Measurements from ENCODE around the gene OCA2. TPM values are rescaled to one million over a fixed set of nuclear protein-coding genes. Genes with fewer than 3 reads are reported as not detected.
"Not testable (repeated sequence)": the region's sequence is repeated elsewhere in the genome, so short reads cannot be mapped to it uniquely, and the experiment has no call there.

OCA2 gene
- total and polyA plus RNA-seq, 10 donors, result 0.39 to 3.0 (median 1.0) TPM

DNA sequence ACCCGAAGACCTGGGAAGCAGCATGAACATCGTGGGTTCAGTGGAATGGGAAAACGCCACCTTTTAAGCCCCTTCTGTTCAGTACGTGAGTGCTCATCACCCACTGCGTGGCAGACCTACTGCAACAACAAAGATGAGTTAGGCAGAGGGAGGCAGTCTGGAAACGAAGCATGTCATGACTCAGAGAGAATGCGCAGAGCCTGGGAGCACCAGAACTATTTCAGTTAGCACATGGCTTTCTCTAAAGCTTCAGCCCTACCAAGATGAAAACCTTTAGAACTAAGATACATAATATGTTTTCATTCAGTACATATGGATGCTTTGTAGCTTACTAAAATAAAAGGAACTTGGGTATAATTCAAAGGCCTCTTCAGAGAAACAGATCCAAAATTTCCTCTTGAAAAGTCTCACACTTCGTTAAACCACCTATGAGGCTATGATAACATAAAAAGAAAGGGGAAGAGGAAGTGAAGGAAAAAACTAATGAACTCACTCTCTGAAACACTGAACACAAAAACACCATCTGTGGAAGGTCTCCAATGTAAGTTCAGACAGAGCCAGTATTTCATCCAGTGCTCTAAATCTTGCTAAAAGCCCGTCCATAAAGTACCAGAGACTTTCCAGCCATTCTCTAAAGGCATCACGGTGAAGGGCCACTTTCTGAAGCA is 140.1 kb downstream of the OCA2 start:
- Histone ChIP-seq H3K36me3 (no peaks in the 10 kb centered on the region), H3K4me3 (no peak overlapping the region), H3K4me1 (peaks cover 0 to 11% (median 0%) of the 10 kb centered on the region in 6 donors), H3K27ac (peak overlapping the region in 4 of 8 donors; percentile 8 to 57 (median 37)), H3K9me3 (no peaks in the 10 kb centered on the region), H3K27me3 (replicated peaks in 1 of 7) (no peaks in the 10 kb centered on the region)
- TF ChIP-seq POLR2A (IDR thresholded peaks at IDR 0.05), result no peak
- TF ChIP-seq, protein P1, sequence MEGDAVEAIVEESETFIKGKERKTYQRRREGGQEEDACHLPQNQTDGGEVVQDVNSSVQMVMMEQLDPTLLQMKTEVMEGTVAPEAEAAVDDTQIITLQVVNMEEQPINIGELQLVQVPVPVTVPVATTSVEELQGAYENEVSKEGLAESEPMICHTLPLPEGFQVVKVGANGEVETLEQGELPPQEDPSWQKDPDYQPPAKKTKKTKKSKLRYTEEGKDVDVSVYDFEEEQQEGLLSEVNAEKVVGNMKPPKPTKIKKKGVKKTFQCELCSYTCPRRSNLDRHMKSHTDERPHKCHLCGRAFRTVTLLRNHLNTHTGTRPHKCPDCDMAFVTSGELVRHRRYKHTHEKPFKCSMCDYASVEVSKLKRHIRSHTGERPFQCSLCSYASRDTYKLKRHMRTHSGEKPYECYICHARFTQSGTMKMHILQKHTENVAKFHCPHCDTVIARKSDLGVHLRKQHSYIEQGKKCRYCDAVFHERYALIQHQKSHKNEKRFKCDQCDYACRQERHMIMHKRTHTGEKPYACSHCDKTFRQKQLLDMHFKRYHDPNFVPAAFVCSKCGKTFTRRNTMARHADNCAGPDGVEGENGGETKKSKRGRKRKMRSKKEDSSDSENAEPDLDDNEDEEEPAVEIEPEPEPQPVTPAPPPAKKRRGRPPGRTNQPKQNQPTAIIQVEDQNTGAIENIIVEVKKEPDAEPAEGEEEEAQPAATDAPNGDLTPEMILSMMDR (IDR thresholded peaks at IDR 0.05 in 8 of 11, conservative IDR thresholded peaks at IDR 0.05 in 3 of 11), result no peak
- TF ChIP-seq POLR2AphosphoS5 (IDR thresholded peaks at IDR 0.05), result no peak
- DNase-seq, result no peak
- 55 to 64% (median 63%) methylated on average over 10 of the region's 10 CpGs for WGBS, 5 donors
- intact Hi-C loops (cut with DNase I; ENCODE audit: low total_unique reads), result no loop called here

DNA sequence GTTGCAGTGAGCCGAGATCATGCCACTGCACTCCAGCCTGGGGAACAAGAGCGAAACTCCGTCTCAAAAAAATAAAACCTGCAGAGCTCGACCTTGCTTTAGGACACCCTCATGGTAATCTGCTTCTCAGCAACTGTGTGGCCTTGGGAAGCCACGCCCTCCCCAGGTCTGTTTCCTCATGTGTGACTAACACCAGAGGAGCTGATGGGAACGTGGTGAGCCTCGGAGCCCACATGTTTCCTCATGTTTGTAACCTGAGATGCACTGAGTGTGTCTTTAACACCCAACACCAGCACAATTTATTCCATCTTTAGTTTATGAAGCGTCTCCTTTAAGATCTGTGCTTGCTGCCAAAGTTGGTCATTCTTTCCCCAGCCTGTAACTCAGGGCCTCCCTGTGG is 142.8 kb downstream of the OCA2 start:
- WGBS, 5 donors, result 57 to 70% (median 62%) methylated on average over 8 of the region's 8 CpGs
- peaks cover 0 to 11% (median 0%) of the 10 kb centered on the region in 6 donors for H3K4me1 ChIP-seq
- intact Hi-C loops (cut with DNase I; ENCODE audit: low total_unique reads), result no loop called here
- no peak for DNase-seq
- no peaks in the 10 kb centered on the region for H3K27me3 ChIP-seq (replicated peaks in 1 of 7)
- H3K9me3 ChIP-seq, result peaks cover 0 to 6% (median 0%) of the 10 kb centered on the region in 8 donors
- no peak overlapping the region for H3K4me3 ChIP-seq
- H3K36me3 ChIP-seq, result no peaks in the 10 kb centered on the region
- H3K27ac ChIP-seq, result no peak overlapping the region
- TF ChIP-seq POLR2A (IDR thresholded peaks at IDR 0.05) (no peak), POLR2AphosphoS5 (IDR thresholded peaks at IDR 0.05) (no peak)
- TF ChIP-seq, protein P1 (IDR thresholded peaks at IDR 0.05 in 8 of 11, conservative IDR thresholded peaks at IDR 0.05 in 3 of 11), result no peak

DNA sequence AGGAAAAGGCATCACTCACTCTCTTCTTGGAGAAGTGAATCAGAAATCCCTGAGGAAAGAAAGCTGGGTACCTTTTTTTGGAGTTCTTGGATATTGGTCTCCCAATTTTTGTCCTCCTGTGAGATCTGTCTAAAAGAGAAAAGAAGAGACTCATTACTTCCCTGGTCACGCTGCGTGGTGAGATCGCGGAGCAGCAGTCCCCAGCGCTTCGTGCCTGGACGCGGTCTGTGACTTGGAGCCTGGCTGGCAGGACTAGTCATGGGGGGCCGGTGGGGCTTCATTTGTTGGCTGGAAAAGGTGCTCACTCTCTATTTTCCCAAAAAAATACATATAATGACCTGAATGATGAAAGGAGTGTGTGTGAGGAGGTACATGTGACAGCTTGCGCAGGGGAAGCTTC is 144.0 kb downstream of the OCA2 start:
- peaks cover 0 to 6% (median 0%) of the 10 kb centered on the region in 8 donors for H3K9me3 ChIP-seq
- H3K27me3 ChIP-seq (replicated peaks in 1 of 7), result no peaks in the 10 kb centered on the region
- H3K4me1 ChIP-seq, result peaks cover 0 to 11% (median 0%) of the 10 kb centered on the region in 6 donors
- WGBS, 5 donors, result 94 to 98% (median 95%) methylated on average over 10 of the region's 10 CpGs
- intact Hi-C loops (cut with DNase I; ENCODE audit: low total_unique reads), result no loop called here
- TF ChIP-seq POLR2A (IDR thresholded peaks at IDR 0.05) (no peak), POLR2AphosphoS5 (IDR thresholded peaks at IDR 0.05) (no peak)
- TF ChIP-seq, protein P1 (IDR thresholded peaks at IDR 0.05 in 8 of 11, conservative IDR thresholded peaks at IDR 0.05 in 3 of 11), result no peak
- H3K36me3 ChIP-seq, result no peaks in the 10 kb centered on the region
- H3K27ac ChIP-seq, result no peak overlapping the region
- no peak for DNase-seq
- no peak overlapping the region for H3K4me3 ChIP-seq

DNA sequence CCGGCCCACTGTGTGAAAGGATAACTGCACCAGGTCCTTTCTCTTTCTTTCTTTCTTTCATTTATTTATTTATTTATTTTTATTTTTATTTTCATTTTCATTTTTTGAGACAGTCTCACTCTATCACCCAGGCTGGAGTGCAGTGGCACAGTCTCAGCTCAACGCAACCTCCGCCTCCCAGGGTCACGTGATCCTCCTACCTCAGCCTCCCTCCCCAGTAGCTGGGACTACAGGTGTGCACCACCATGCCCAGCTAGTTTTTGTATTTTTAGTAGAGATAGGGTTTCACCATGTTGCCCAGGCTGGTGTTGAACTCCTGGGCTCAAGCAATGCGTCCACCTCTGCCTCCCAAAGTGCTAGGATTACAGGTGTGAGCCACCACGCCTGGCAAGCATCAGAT is 146.5 kb downstream of the OCA2 start:
- WGBS, 5 donors, result 90 to 93% (median 90%) methylated on average over 6 of the region's 6 CpGs
- intact Hi-C loops (cut with DNase I; ENCODE audit: low total_unique reads), result not testable (repeated sequence)

More for the DNA sequence above, 146.5 kb downstream of the OCA2 start:
- not testable (repeated sequence) for H3K36me3 ChIP-seq; H3K9me3 ChIP-seq; H3K27ac ChIP-seq; H3K27me3 ChIP-seq (replicated peaks in 1 of 7); DNase-seq; H3K4me3 ChIP-seq
- peaks cover 0 to 11% (median 0%) of the 10 kb centered on the region in 6 donors for H3K4me1 ChIP-seq
